ENCODE measurements around the gene RAB7B. TPM values are rescaled to one million over a fixed set of nuclear protein-coding genes. Genes with fewer than 3 reads are reported as not detected.

The RAB7B gene
- total RNA-seq, 1 experiment from 2014 or later, result not detected

DNA sequence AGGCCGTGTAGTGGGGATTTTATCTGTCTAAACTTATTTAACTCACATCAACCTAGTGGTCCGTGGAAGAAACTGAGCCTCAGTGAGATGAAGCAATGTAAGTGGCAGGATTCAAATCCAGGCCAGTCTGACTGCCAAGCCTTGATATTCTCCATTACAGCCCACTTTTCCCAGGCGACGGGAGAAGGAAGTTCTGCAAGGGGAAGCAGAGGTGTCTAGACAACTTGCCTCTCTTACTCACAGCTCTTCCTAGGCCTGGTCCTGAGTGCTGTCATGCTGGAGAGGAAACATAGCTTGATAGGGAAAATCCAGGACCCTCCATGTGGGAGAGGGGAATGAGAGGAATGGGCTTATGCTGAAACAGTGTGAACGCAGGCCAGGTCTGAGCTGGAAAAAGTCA, 11.4 kb upstream of the RAB7B start (continued):
- TF ChIP-seq, protein P1, sequence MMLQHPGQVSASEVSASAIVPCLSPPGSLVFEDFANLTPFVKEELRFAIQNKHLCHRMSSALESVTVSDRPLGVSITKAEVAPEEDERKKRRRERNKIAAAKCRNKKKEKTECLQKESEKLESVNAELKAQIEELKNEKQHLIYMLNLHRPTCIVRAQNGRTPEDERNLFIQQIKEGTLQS (CRISPR knock-in tag; conservative IDR thresholded peaks at IDR 0.05), result no peak
- TF ChIP-seq OVOL2 (CRISPR knock-in tag; IDR thresholded peaks at IDR 0.05; ENCODE audit: borderline replicate concordance), result no peak
- no peak for TF ChIP-seq EMX1 (CRISPR knock-in tag; IDR thresholded peaks at IDR 0.05)
- no peak for TF ChIP-seq STAT6 (CRISPR knock-in tag; conservative IDR thresholded peaks at IDR 0.05; ENCODE audit: low read depth)

DNA sequence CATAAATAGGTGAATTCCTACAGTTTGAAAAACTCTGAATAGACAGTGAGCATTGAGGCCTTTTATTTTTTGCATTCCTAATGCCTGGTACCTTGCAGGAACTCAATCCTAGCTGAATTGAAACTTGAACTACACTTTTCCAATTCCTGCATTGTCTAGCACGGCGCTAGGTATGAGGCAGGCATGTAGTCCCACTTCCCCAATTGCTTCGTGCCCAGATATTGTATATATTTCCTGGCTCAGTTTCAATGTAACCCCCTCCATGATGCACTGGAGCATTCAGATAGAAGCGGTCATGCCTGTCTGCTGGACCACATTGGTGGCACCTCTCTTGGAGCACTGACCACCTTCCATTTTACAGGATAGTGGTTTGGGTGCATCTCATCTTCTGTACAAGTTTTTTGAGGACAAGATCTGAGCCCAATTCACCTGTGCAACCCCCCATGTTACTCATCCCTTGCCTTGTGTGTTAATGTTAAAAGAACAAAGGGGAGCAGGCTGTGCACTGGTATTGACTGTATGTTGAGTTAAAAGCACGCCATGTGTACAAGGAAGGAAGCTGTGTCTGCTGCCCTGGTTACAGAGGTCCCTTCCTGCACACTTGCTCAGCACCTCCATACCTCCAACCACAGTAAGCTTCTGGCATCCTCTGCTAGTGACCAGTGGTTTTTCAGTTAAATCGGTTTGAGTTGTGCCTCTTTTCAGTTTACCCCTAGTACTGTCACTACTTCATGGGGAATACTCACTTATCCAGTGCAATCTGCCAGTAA, 10.0 kb upstream of the RAB7B start:
- no peak overlapping the region for H3K27ac Mint-ChIP-seq
- H3K4me1 Mint-ChIP-seq, result peaks cover 4% of the 10 kb centered on the region
- H3K27me3 Mint-ChIP-seq (ENCODE audit: low read depth), result peaks cover 5% of the 10 kb centered on the region
- ChIA-PET POLR2A (no interaction called here), CTCF (interaction anchor here (0.6 to 1.0 kb wide), 2 partner anchors 14 to 18 kb away, joined by 3 read pairs; no protein-coding TSS in a partner anchor)
- ATAC-seq (no peak), DNase-seq (ENCODE audit: low spot score) (no peak)
- TF ChIP-seq ZNF317 (CRISPR knock-in tag; IDR thresholded peaks at IDR 0.05; ENCODE audit: borderline replicate concordance, low read depth) (no peak), USF1 (CRISPR knock-in tag; IDR thresholded peaks at IDR 0.05) (no peak), ELF4 (CRISPR knock-in tag; IDR thresholded peaks at IDR 0.05; ENCODE audit: low read depth) (no peak), ZNF423 (CRISPR knock-in tag; IDR thresholded peaks at IDR 0.05) (no peak), ZNF396 (CRISPR knock-in tag; IDR thresholded peaks at IDR 0.05; ENCODE audit: borderline replicate concordance) (no peak), MAX (CRISPR knock-in tag; IDR thresholded peaks at IDR 0.05) (no peak)
- TF ChIP-seq, protein P2, sequence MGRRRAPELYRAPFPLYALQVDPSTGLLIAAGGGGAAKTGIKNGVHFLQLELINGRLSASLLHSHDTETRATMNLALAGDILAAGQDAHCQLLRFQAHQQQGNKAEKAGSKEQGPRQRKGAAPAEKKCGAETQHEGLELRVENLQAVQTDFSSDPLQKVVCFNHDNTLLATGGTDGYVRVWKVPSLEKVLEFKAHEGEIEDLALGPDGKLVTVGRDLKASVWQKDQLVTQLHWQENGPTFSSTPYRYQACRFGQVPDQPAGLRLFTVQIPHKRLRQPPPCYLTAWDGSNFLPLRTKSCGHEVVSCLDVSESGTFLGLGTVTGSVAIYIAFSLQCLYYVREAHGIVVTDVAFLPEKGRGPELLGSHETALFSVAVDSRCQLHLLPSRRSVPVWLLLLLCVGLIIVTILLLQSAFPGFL (CRISPR knock-in tag; IDR thresholded peaks at IDR 0.05; ENCODE audit: borderline replicate concordance), result no peak
- H3K4me3 Mint-ChIP-seq, result no peak overlapping the region
- no peaks in the 10 kb centered on the region for H3K36me3 Mint-ChIP-seq
- H3K9me3 Mint-ChIP-seq, result peaks cover 5% of the 10 kb centered on the region

GRCh38 chr1:206012086-206012859, 9.1 kb upstream of the RAB7B start:
- TF ChIP-seq SMAD4 (CRISPR knock-in tag; IDR thresholded peaks at IDR 0.05) (no peak), GRHL2 (CRISPR knock-in tag; IDR thresholded peaks at IDR 0.05; ENCODE audit: insufficient replicate concordance, severe bottlenecking) (no peak), ZNF138 (CRISPR knock-in tag; conservative IDR thresholded peaks at IDR 0.05) (no peak), ZNF671 (CRISPR knock-in tag; IDR thresholded peaks at IDR 0.05) (no peak), NR3C1 (CRISPR knock-in tag; conservative IDR thresholded peaks at IDR 0.05; ENCODE audit: low read depth) (no peak)
- peaks cover 4% of the 10 kb centered on the region for H3K4me1 Mint-ChIP-seq
- no peak overlapping the region for H3K4me3 Mint-ChIP-seq
- ATAC-seq, result peak; percentile 97
- DNase-seq (ENCODE audit: low spot score), result peak; percentile 45
- H3K36me3 Mint-ChIP-seq, result no peaks in the 10 kb centered on the region
- no peak overlapping the region for H3K27ac Mint-ChIP-seq
- ChIA-PET CTCF (interaction anchor here (0.6 to 1.1 kb wide), 2 partner anchors 14 to 28 kb away, joined by 3 read pairs; no protein-coding TSS in a partner anchor), POLR2A (no interaction called here)
- H3K9me3 Mint-ChIP-seq, result no peaks in the 10 kb centered on the region
- H3K27me3 Mint-ChIP-seq (ENCODE audit: low read depth), result peaks cover 5% of the 10 kb centered on the region

Measured in WTC11 (cell line).